Fibroblast of the aortic adventitia (primary cell): ENCODE results near the gene PCDHGA6. TPM values are rescaled to one million over a fixed set of nuclear protein-coding genes. Genes with fewer than 3 reads are reported as not detected.
A peak's percentile ranks its signal among the peaks of the same experiment; 100 is the strongest.

Experiments used
- DNase-seq: peaks from one replicate; pipeline ENCODE4 v3.0.0-alpha.2; 2010; ENCODE audit warnings: low read depth
- H3K4me3 ChIP-seq: 2 replicates; pipeline ENCODE4 v1.5.1; 2011; ENCODE audit warnings: low read depth, mild to moderate bottlenecking, control low read depth, low read length, moderate library complexity
- total RNA-seq: library from RNA; depleted of rRNA; stranded (reverse); fragments of >200 nt; gene quantifications from 2 replicates; pipeline ENCODE4 v1.2.3, GENCODE V29; 2012; ENCODE audit warnings: low replicate concordance
- TF ChIP-seq, protein P1 (sequence below): IDR thresholded peaks from 2 replicates; pipeline ENCODE4 v1.5.1; 2011; ENCODE audit warnings: mild to moderate bottlenecking, low read length, control low read depth, inconsistent platforms; ENCODE audit not compliant: insufficient read depth

The PCDHGA6 gene
- total RNA-seq, 1 donor: 7.4 TPM

DNA sequence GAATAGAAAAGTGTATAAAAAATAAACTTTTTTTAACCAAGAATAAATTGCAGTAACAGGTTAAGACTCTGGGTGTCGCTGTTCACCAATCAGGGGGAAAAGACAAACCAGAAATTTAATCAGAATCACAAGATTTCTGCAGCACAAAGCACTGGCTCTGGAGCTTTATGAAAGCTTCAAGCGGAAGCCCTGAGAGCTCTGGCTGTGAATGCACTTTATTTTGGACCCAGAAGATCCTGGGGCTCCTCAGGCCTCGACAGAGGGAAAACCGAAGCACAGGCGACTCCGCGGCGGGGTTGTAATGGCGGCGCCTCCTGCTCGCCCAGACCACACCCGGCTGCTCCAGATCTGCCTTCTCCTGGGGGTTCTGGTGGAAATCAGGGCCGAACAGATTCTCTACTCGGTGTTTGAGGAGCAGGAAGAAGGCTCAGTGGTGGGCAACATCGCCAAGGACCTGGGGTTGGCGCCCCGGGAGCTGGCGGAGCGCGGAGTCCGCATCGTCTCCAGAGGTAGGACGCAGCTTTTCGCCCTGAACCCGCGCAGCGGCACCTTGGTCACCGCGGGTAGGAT is 18.7 kb upstream of the PCDHGA6 start, which contains the start of gene PCDHGA4:
Gene PCDHGA4 (plus strand): TSS at position 122 of the 570 bp plus-strand sequence. CDS start 87 bp downstream, at position 209.
- peak within 1 kb of the TSS; percentile 46 for H3K4me3 ChIP-seq
- peak; percentile 53 for DNase-seq
- TF ChIP-seq, protein P1, sequence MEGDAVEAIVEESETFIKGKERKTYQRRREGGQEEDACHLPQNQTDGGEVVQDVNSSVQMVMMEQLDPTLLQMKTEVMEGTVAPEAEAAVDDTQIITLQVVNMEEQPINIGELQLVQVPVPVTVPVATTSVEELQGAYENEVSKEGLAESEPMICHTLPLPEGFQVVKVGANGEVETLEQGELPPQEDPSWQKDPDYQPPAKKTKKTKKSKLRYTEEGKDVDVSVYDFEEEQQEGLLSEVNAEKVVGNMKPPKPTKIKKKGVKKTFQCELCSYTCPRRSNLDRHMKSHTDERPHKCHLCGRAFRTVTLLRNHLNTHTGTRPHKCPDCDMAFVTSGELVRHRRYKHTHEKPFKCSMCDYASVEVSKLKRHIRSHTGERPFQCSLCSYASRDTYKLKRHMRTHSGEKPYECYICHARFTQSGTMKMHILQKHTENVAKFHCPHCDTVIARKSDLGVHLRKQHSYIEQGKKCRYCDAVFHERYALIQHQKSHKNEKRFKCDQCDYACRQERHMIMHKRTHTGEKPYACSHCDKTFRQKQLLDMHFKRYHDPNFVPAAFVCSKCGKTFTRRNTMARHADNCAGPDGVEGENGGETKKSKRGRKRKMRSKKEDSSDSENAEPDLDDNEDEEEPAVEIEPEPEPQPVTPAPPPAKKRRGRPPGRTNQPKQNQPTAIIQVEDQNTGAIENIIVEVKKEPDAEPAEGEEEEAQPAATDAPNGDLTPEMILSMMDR: peak; percentile 52

DNA sequence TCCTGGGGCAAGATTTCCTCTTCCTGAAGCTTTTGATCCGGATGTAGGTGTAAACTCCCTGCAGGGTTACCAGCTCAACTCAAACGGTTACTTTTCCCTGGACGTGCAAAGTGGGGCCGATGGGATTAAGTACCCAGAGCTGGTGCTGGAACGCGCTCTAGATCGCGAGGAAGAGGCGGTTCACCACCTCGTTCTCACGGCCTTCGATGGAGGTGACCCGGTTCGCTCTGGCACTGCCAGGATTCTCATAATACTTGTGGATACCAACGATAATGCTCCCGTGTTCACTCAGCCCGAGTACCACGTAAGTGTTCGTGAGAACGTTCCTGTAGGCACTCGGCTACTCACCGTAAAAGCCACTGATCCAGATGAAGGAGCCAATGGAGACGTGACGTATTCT is 18.1 kb upstream of the PCDHGA6 start:
- H3K4me3 ChIP-seq: no peak overlapping the region
- TF ChIP-seq, protein P1: no peak
- no peak for DNase-seq

- no peak for DNase-seq
- H3K4me3 ChIP-seq: no peak overlapping the region
- TF ChIP-seq, protein P1: no peak
Observed at GRCh38 chr5:141356133-141356532, 17.6 kb upstream of the PCDHGA6 start.

DNA sequence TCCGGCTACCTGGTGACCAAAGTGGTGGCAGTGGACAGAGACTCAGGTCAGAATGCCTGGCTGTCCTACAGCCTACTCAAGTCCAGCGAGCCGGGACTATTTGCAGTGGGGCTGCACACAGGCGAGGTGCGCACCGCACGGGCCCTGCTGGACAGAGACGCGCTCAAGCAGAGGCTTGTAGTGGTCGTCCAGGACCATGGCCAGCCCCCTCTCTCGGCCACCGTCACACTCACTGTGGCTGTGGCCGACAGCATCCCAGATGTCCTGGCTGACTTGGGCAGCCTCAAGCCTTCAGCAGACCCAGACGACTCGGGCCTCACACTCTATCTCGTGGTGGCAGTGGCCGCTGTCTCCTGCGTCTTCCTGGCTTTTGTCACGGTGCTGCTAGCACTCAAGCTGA is 16.7 kb upstream of the PCDHGA6 start:
- H3K4me3 ChIP-seq: no peak overlapping the region
- TF ChIP-seq, protein P1: no peak
- no peak for DNase-seq

GRCh38 chr5:141359790-141360426 is 13.8 kb upstream of the PCDHGA6 start, which contains the start of gene PCDHGB2:
PCDHGB2 (plus strand) TSS chr5:141359994; CDS start chr5:141360136, 142 bp downstream.
- peak; percentile 75 for DNase-seq
- peak within 1 kb of the TSS; percentile 64 for H3K4me3 ChIP-seq
- TF ChIP-seq, protein P1: peak; percentile 55

- no peak overlapping the region for H3K4me3 ChIP-seq
- DNase-seq: no peak
- TF ChIP-seq, protein P1: no peak
Observed at GRCh38 chr5:141360685-141361084, 13.0 kb upstream of the PCDHGA6 start.
